ENCODE data around the gene ID2.

The ID2 gene

DNA sequence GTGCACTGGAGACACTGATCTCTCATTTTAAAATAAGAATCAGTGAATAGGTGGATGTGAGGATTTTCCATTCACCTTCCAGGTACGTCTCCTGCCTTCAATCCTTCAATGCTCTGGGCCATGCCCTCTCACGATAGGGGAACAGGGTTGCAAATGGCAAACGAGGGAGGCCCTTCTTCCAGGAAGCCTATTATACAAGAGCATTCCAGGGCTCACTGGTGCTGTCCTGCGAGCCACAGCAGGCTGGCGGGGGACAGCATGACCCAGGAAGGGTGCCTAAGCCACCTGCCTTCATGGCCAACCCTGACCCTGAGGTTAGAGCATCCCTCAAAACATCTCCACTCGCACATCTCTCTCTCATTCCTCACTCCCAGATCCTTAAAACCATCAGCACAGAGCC is 20.6 kb upstream of the ID2 start:
- no peak for DNase-seq
- Histone ChIP-seq H3K9me3 (no peaks in the 10 kb centered on the region), H3K4me1 (peaks cover 17% of the 10 kb centered on the region), H3K4me3 (ENCODE audit: low read depth, low read length) (no peak overlapping the region), H3K27me3 (no peaks in the 10 kb centered on the region), H3K36me3 (no peaks in the 10 kb centered on the region)
- TF ChIP-seq, protein P1, sequence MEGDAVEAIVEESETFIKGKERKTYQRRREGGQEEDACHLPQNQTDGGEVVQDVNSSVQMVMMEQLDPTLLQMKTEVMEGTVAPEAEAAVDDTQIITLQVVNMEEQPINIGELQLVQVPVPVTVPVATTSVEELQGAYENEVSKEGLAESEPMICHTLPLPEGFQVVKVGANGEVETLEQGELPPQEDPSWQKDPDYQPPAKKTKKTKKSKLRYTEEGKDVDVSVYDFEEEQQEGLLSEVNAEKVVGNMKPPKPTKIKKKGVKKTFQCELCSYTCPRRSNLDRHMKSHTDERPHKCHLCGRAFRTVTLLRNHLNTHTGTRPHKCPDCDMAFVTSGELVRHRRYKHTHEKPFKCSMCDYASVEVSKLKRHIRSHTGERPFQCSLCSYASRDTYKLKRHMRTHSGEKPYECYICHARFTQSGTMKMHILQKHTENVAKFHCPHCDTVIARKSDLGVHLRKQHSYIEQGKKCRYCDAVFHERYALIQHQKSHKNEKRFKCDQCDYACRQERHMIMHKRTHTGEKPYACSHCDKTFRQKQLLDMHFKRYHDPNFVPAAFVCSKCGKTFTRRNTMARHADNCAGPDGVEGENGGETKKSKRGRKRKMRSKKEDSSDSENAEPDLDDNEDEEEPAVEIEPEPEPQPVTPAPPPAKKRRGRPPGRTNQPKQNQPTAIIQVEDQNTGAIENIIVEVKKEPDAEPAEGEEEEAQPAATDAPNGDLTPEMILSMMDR (IDR thresholded peaks at IDR 0.05; ENCODE audit: low read depth, low read length) = no peak

DNA sequence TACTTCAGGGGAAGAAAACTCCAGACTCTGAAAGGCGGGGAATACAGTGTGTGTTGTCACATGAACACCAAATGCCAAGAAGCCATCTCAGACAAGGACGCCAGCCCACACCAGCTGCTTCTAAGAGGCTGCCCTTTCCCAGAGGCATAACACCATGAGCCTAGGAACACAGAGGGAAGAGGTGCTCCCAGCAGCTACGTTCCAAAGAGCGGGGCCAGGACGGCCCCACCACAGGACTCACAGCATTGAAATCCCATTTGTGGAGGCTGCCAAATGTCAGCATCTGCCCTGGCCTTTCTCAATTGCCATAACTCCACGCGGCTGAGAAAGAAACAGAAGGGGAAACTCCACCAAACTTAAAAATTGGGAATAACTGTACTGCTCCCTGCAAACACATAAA is 20.1 kb upstream of the ID2 start:
- H3K9me3 ChIP-seq = no peaks in the 10 kb centered on the region
- peaks cover 17% of the 10 kb centered on the region for H3K4me1 ChIP-seq
- TF ChIP-seq, protein P1 (IDR thresholded peaks at IDR 0.05; ENCODE audit: low read depth, low read length) = no peak

GRCh38 chr2:8662239-8662879 is 19.5 kb upstream of the ID2 start:
- TF ChIP-seq, protein P1 (IDR thresholded peaks at IDR 0.05; ENCODE audit: low read depth, low read length) = no peak
- H3K27me3 ChIP-seq = no peaks in the 10 kb centered on the region
- H3K36me3 ChIP-seq = no peaks in the 10 kb centered on the region
- no peak overlapping the region for H3K4me3 ChIP-seq (ENCODE audit: low read depth, low read length)
- DNase-seq = no peak
- peaks cover 17% of the 10 kb centered on the region for H3K4me1 ChIP-seq
- H3K9me3 ChIP-seq = no peaks in the 10 kb centered on the region

More for the DNA sequence above, 20.1 kb upstream of the ID2 start:
- no peak overlapping the region for H3K4me3 ChIP-seq (ENCODE audit: low read depth, low read length)
- no peaks in the 10 kb centered on the region for H3K27me3 ChIP-seq
- H3K36me3 ChIP-seq = no peaks in the 10 kb centered on the region
- no peak for DNase-seq

- DNase-seq = no peak
- TF ChIP-seq, protein P1 (IDR thresholded peaks at IDR 0.05; ENCODE audit: low read depth, low read length) = no peak
- H3K36me3 ChIP-seq = no peaks in the 10 kb centered on the region
- H3K9me3 ChIP-seq = no peaks in the 10 kb centered on the region
- no peaks in the 10 kb centered on the region for H3K27me3 ChIP-seq
- H3K4me3 ChIP-seq (ENCODE audit: low read depth, low read length) = no peak overlapping the region
- peaks cover 17% of the 10 kb centered on the region for H3K4me1 ChIP-seq
These were observed 17.9 kb upstream of the ID2 start for GRCh38 chr2:8663997-8664396.

DNA sequence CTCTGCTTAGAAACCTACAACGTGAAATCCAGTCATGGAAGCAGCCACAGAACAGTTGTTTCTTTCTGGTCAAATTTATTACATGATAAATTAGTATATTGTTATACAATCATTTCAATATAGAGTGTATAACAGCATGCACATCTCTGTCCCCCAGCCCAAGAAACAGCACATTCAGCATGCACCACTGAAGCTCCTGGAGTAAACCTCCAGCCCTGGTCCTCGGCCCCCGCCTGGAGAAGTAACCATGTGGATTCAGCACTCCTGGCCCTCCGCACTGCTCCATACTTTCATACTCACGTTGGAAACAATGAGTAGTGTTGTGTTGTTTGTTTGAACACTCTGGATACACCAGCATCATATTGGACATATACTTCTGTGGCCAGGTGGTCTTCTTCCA is 15.3 kb upstream of the ID2 start:
- H3K9me3 ChIP-seq = no peaks in the 10 kb centered on the region
- TF ChIP-seq, protein P1 (IDR thresholded peaks at IDR 0.05; ENCODE audit: low read depth, low read length) = no peak
- H3K36me3 ChIP-seq = no peaks in the 10 kb centered on the region
- no peaks in the 10 kb centered on the region for H3K27me3 ChIP-seq
- H3K4me3 ChIP-seq (ENCODE audit: low read depth, low read length) = no peak overlapping the region
- H3K4me1 ChIP-seq = peaks cover 9% of the 10 kb centered on the region; the same call in 1 of the 2 replicates
- DNase-seq = no peak

DNA sequence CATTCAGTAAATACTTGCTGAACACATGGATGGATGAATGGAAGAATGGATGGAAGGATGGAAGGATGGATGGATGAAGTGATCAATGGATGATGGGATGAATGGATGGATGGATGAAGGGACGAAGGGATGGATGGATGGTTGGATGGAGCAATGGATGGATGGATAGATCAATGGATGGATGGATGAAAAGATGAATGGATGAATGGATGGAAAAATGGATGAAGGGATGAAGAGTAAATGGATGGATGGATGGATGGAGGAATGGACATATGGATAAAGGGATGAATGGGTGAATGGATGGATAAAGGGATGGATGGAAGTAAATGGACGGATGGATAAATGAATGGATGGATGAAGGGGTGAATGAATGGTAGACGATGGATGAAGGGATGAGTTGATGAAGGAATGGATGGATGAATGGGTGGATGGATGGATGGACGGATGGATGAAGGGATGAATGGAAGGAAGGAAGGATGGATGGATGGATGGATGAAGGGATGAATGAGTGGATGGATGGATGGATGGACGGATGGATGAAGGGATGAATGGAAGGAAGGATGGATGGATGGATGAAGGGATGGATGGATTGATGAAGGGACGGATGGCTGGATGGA is 13.9 kb upstream of the ID2 start:
- H3K4me3 ChIP-seq (ENCODE audit: low read depth, low read length) = no peak overlapping the region
- no peaks in the 10 kb centered on the region for H3K9me3 ChIP-seq
- no peak for DNase-seq
- no peaks in the 10 kb centered on the region for H3K27me3 ChIP-seq
- no peaks in the 10 kb centered on the region; the same call in 1 of the 2 replicates for H3K4me1 ChIP-seq
- no peaks in the 10 kb centered on the region for H3K36me3 ChIP-seq
- TF ChIP-seq, protein P1 (IDR thresholded peaks at IDR 0.05; ENCODE audit: low read depth, low read length) = no peak
